GM23248 (cell line): ENCODE data around the gene VTCN1. TPM values are rescaled to one million over a fixed set of nuclear protein-coding genes. Genes with fewer than 3 reads are reported as not detected.
A peak's percentile ranks its signal among the peaks of the same experiment; 100 is the strongest.
"Not testable (repeated sequence)": the region's sequence is repeated elsewhere in the genome, so short reads cannot be mapped to it uniquely, and the experiment has no call there.

ENCODE experiments used
- DNase-seq: peaks from one replicate; pipeline ENCODE4 v3.0.0-alpha.2; 2015
- H2AFZ ChIP-seq: fragments of 200-600 bp; sonication (generic); 2 replicates; pipeline ENCODE4 v1.6.1; 2016; ENCODE audit warnings: antibody characterized with exemption
- H3F3A ChIP-seq: fragments of 200-600 bp; sonication (generic); 2 replicates; pipeline ENCODE4 v1.6.1; 2016; ENCODE audit warnings: mild to moderate bottlenecking, antibody characterized with exemption, mixed run types; ENCODE audit not compliant: insufficient read depth
- H3K27ac ChIP-seq: fragments of 200-600 bp; sonication (generic); 2 replicates; pipeline ENCODE4 v1.5.1; 2016; ENCODE audit warnings: mild to moderate bottlenecking
- H3K27me3 ChIP-seq: fragments of 200-600 bp; sonication (generic); replicated peaks from 2 replicates; pipeline ENCODE4 v1.6.1; 2016; ENCODE audit warnings: mild to moderate bottlenecking; ENCODE audit not compliant: insufficient read depth
- H3K36me3 ChIP-seq: fragments of 200-600 bp; sonication (generic); 2 replicates; pipeline ENCODE4 v1.6.1; 2016; ENCODE audit warnings: low read depth, mild to moderate bottlenecking
- H3K4me1 ChIP-seq: fragments of 200-600 bp; sonication (generic); 2 replicates; pipeline ENCODE4 v1.6.1; 2016; ENCODE audit warnings: mild to moderate bottlenecking; ENCODE audit not compliant: insufficient read depth
- H3K4me2 ChIP-seq: fragments of 200-600 bp; sonication (generic); one replicate; pipeline ENCODE4 v1.6.1; 2016; ENCODE audit warnings: mild to moderate bottlenecking; ENCODE audit not compliant: unreplicated experiment
- H3K4me3 ChIP-seq: fragments of 200-600 bp; sonication (generic); 2 replicates; pipeline ENCODE4 v1.5.1; 2016; ENCODE audit warnings: mild to moderate bottlenecking
- H3K79me2 ChIP-seq: fragments of 200-600 bp; sonication (generic); 2 replicates; pipeline ENCODE4 v1.6.1; 2016; ENCODE audit warnings: mild to moderate bottlenecking; ENCODE audit not compliant: insufficient read depth
- H3K9ac ChIP-seq: fragments of 200-600 bp; sonication (generic); 2 replicates; pipeline ENCODE4 v1.6.1; 2016; ENCODE audit warnings: mild to moderate bottlenecking
- H3K9me2 ChIP-seq: fragments of 200-600 bp; sonication (generic); 2 replicates; pipeline ENCODE4 v1.6.1; 2016; ENCODE audit warnings: mixed run types, mild to moderate bottlenecking, moderate library complexity; ENCODE audit not compliant: insufficient read depth
- H3K9me3 ChIP-seq: fragments of 200-600 bp; sonication (generic); one replicate; pipeline ENCODE4 v1.6.1; 2017; ENCODE audit warnings: low read depth
- H4K20me1 ChIP-seq: fragments of 200-600 bp; sonication (generic); 2 replicates; pipeline ENCODE4 v1.6.0; 2016; ENCODE audit not compliant: insufficient read depth
- EZH2 ChIP-seq: fragments of 200-600 bp; sonication (generic); IDR thresholded peaks from 2 replicates; pipeline ENCODE4 v1.6.1; 2018; ENCODE audit warnings: antibody characterized with exemption, mild to moderate bottlenecking; ENCODE audit not compliant: insufficient read depth, poor library complexity, severe bottlenecking
- EZH2phosphoT487 ChIP-seq: fragments of 200-600 bp; sonication (generic); IDR thresholded peaks from 2 replicates; pipeline ENCODE4 v1.6.1; 2018; ENCODE audit warnings: antibody characterized with exemption, moderate library complexity, mild to moderate bottlenecking, low read depth; ENCODE audit not compliant: insufficient read depth
- WGBS, 2 experiments: methylation state at CpG; one replicate each; pipeline ENCODE4 v1.1.6; 2015 to 2017; ENCODE audit warnings: low lambda C conversion rate in 2 of 2, low coverage in 1 of 2; ENCODE audit errors: missing lambda C conversion rate in 2 of 2; 5-methylcytosine and 5-hydroxymethylcytosine counted together
- in situ Hi-C: fragments of 300-500 bp; cut with MboI; formaldehyde crosslinking; loops from 2 replicates; pipeline ENCODE4 v1.15.0; 2020
- polyA plus RNA-seq: library from polyadenylated mRNA; unstranded; fragments of >200 nt; fragmentation: Nextera tagmentation; extraction: Ambion mirVana; gene quantifications from 2 replicates; pipeline ENCODE4 v1.2.1, GENCODE V29; 2016
- total RNA-seq: library from RNA; depleted of rRNA; stranded (reverse); fragments of >200 nt; shearing (Covaris generic); gene quantifications from 2 replicates; pipeline ENCODE4 v1.2.3, GENCODE V29; 2014

The VTCN1 gene
- total and polyA plus RNA-seq, 2 experiments from 2014 or later = not detected

DNA sequence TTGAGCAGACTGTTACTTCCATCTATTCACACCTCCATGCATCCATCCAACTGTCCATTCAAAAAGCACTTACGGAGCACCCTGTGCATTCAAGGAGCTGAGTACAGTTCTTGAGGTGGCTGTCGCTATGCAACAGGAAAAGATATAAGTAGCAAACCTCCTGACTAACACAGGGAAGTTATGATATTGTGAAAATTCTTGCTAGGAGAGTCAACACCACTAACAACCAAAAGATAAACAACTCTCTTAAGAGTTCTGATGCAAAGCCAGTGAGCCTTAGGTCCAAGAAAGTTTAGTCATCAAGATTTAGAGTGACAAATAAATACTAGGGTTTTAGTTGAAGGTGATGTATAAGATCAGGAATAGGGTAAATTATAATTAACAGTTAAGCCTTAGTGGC is 44.7 kb downstream of the VTCN1 start:
- Histone ChIP-seq H3K4me2 (no peak overlapping the region), H3K9ac (no peak overlapping the region), H2AFZ (no peak overlapping the region), H3K9me3 (no peaks in the 10 kb centered on the region), H3K27ac (no peak overlapping the region), H3K4me1 (0 out of 2 replicates have a peak, but pooled peaks cover 7% of the 10 kb centered on the region), H3K4me3 (no peak overlapping the region), H3F3A (no peaks in the 10 kb centered on the region), H4K20me1 (no peaks in the 10 kb centered on the region), H3K36me3 (no peaks in the 10 kb centered on the region), H3K79me2 (no peaks in the 10 kb centered on the region), H3K9me2 (no peaks in the 10 kb centered on the region), H3K27me3 (0 out of 2 replicates have a peak, but pooled peaks cover 7% of the 10 kb centered on the region)
- in situ Hi-C loops = no loop called here
- WGBS, 2 experiments = 57 to 59% methylated on average over 2 of the region's 2 CpGs
- TF ChIP-seq EZH2 (no peak), EZH2phosphoT487 (no peak)
- peak; percentile 89 for DNase-seq

DNA sequence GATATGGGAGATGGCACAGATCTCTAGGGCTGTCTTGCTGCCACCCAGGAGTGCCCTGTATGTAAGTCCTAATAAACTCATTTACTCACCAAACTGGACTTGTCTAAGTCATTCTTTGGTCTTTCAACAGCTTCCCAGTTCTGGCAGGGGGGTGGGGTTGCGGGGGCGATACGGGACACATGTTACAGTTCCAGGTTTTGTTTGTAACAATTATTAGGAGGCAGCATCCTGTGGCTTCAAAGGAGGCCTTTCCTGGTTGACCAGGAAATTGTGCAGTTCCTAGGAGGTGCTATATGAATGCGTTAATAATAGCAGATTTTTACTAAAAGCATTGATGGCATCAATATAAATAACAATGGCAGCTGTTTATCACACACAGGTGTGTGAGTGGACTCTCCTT is 46.5 kb downstream of the VTCN1 start:
- 0 out of 2 replicates have a peak, but pooled peaks cover 10% of the 10 kb centered on the region for H3K27me3 ChIP-seq
- H3K36me3 ChIP-seq = no peaks in the 10 kb centered on the region
- 66 to 74% methylated on average over 4 of the region's 4 CpGs for WGBS, 2 experiments
- H3K79me2 ChIP-seq = no peaks in the 10 kb centered on the region
- no peak overlapping the region for H2AFZ ChIP-seq
- no peak for DNase-seq
- H3K4me1 ChIP-seq = 0 out of 2 replicates have a peak, but pooled peaks cover 7% of the 10 kb centered on the region
- no peaks in the 10 kb centered on the region for H4K20me1 ChIP-seq
- TF ChIP-seq EZH2phosphoT487 (no peak), EZH2 (no peak)
- H3K9ac ChIP-seq = no peak overlapping the region
- no peak overlapping the region for H3K27ac ChIP-seq
- no peaks in the 10 kb centered on the region for H3K9me2 ChIP-seq
- H3K4me2 ChIP-seq = no peak overlapping the region
- no peaks in the 10 kb centered on the region for H3F3A ChIP-seq
- in situ Hi-C loops = no loop called here
- H3K9me3 ChIP-seq = no peaks in the 10 kb centered on the region
- no peak overlapping the region for H3K4me3 ChIP-seq

GRCh38 chr1:117162816-117163215 is 47.9 kb downstream of the VTCN1 start:
- in situ Hi-C loops = no loop called here
- no peaks in the 10 kb centered on the region for H3K9me3 ChIP-seq
- WGBS, 2 experiments = 49 to 56% methylated on average over 6 of the region's 6 CpGs
- DNase-seq = no peak
- no peaks in the 10 kb centered on the region for H3K36me3 ChIP-seq
- H3K4me3 ChIP-seq = no peak overlapping the region
- H3K4me2 ChIP-seq = no peak overlapping the region
- H4K20me1 ChIP-seq = no peaks in the 10 kb centered on the region
- no peaks in the 10 kb centered on the region for H3K9me2 ChIP-seq
- H3K79me2 ChIP-seq = no peaks in the 10 kb centered on the region
- 0 out of 2 replicates have a peak, but pooled peaks cover 10% of the 10 kb centered on the region for H3K27me3 ChIP-seq
- TF ChIP-seq EZH2 (no peak), EZH2phosphoT487 (no peak)
- H3K9ac ChIP-seq = no peak overlapping the region
- no peak overlapping the region for H3K27ac ChIP-seq
- 0 out of 2 replicates have a peak, but pooled peaks cover 7% of the 10 kb centered on the region for H3K4me1 ChIP-seq
- H3F3A ChIP-seq = no peaks in the 10 kb centered on the region
- H2AFZ ChIP-seq = no peak overlapping the region

- no peak overlapping the region for H3K27ac ChIP-seq
- DNase-seq = no peak
- no peaks in the 10 kb centered on the region for H3K9me2 ChIP-seq
- H3K79me2 ChIP-seq = no peaks in the 10 kb centered on the region
- H2AFZ ChIP-seq = no peak overlapping the region
- 16 to 27% methylated on average over 1 of the region's 1 CpG for WGBS, 2 experiments
- H4K20me1 ChIP-seq = no peaks in the 10 kb centered on the region
- in situ Hi-C loops = no loop called here
- no peak overlapping the region for H3K4me3 ChIP-seq
- TF ChIP-seq EZH2 (no peak), EZH2phosphoT487 (no peak)
- no peaks in the 10 kb centered on the region for H3K9me3 ChIP-seq
- H3K4me1 ChIP-seq = 0 out of 2 replicates have a peak, but pooled peaks cover 7% of the 10 kb centered on the region
- H3F3A ChIP-seq = no peaks in the 10 kb centered on the region
- no peak overlapping the region for H3K9ac ChIP-seq
- H3K4me2 ChIP-seq = no peak overlapping the region
- H3K36me3 ChIP-seq = no peaks in the 10 kb centered on the region
- 0 out of 2 replicates have a peak, but pooled peaks cover 10% of the 10 kb centered on the region for H3K27me3 ChIP-seq
These were observed 48.8 kb downstream of the VTCN1 start for GRCh38 chr1:117161887-117162286.

GRCh38 chr1:117151305-117151704 is 59.4 kb downstream of the VTCN1 start:
- H2AFZ ChIP-seq, H3K9me3 ChIP-seq, DNase-seq, H3K9me2 ChIP-seq, H3K4me3 ChIP-seq, in situ Hi-C loops, H3K9ac ChIP-seq, H3K4me2 ChIP-seq, H3K36me3 ChIP-seq, H3K79me2 ChIP-seq, H3K27me3 ChIP-seq, H3F3A ChIP-seq, H4K20me1 ChIP-seq, H3K27ac ChIP-seq: not testable (repeated sequence)
- 76 to 82% methylated on average over 5 of the region's 5 CpGs for WGBS, 2 experiments
- peaks cover 20% of the 10 kb centered on the region for H3K4me1 ChIP-seq
